Osteoblast (primary cell): ENCODE results near the gene ARSD. TPM values are rescaled to one million over a fixed set of nuclear protein-coding genes. Genes with fewer than 3 reads are reported as not detected.
"Not testable (repeated sequence)": the region's sequence is repeated elsewhere in the genome, so short reads cannot be mapped to it uniquely, and the experiment has no call there.

ENCODE experiments used
- DNase-seq: peaks from one replicate; pipeline ENCODE4 v3.0.0; 2011; ENCODE audit warnings: low spot score, mixed read lengths; ENCODE audit not compliant: insufficient read length; ENCODE audit errors: missing footprints
- H2AFZ ChIP-seq: 2 replicates; pipeline ENCODE4 v1.6.0; 2011; ENCODE audit warnings: mild to moderate bottlenecking, low read length
- H3K27ac ChIP-seq: 2 replicates; pipeline ENCODE4 v1.5.1; 2011; ENCODE audit warnings: mild to moderate bottlenecking, low read depth, low read length, moderate library complexity
- H3K27me3 ChIP-seq: 2 replicates; pipeline ENCODE4 v1.6.0; 2012; ENCODE audit warnings: mild to moderate bottlenecking, control low read depth, inconsistent platforms, low read length, moderate library complexity; ENCODE audit not compliant: insufficient read depth
- H3K36me3 ChIP-seq: 2 replicates; pipeline ENCODE4 v1.5.1; 2011; ENCODE audit warnings: mild to moderate bottlenecking, low read length, control low read depth, moderate library complexity; ENCODE audit not compliant: insufficient read depth
- H3K4me1 ChIP-seq: 2 replicates; pipeline ENCODE4 v1.5.1; 2011; ENCODE audit warnings: mild to moderate bottlenecking, low read length, control low read depth, moderate library complexity; ENCODE audit not compliant: insufficient read depth
- H3K4me2 ChIP-seq: 2 replicates; pipeline ENCODE4 v1.6.0; 2011; ENCODE audit warnings: mild to moderate bottlenecking, low read length; ENCODE audit not compliant: insufficient read depth
- H3K4me3 ChIP-seq: fragments of 200-600 bp; sonication (generic); 3 replicates; pipeline ENCODE4 v1.5.1; 2012; ENCODE audit warnings: mild to moderate bottlenecking, low read length, inconsistent platforms; ENCODE audit not compliant: insufficient read depth
- H3K79me2 ChIP-seq: 2 replicates; pipeline ENCODE4 v1.6.0; 2012; ENCODE audit warnings: mild to moderate bottlenecking, low read length, control low read depth, inconsistent platforms; ENCODE audit not compliant: insufficient read depth
- H3K9me3 ChIP-seq: 2 replicates; pipeline ENCODE4 v1.5.1; 2011; ENCODE audit warnings: low read depth, low read length, control low read depth
- H4K20me1 ChIP-seq: 2 replicates; pipeline ENCODE4 v1.6.0; 2012; ENCODE audit warnings: mild to moderate bottlenecking, low read length, control low read depth; ENCODE audit not compliant: insufficient read depth
- total RNA-seq: library from RNA; depleted of rRNA; stranded (reverse); fragments of >200 nt; gene quantifications from 2 replicates; pipeline ENCODE4 v1.2.3, GENCODE V29; 2012
- TF ChIP-seq, protein P1 (sequence below): IDR thresholded peaks from 2 replicates; pipeline ENCODE4 v1.5.1; 2011; ENCODE audit warnings: mild to moderate bottlenecking, low read depth, low read length, moderate library complexity; ENCODE audit errors: extremely low read depth

ARSD gene
- 20.6 and 23.3 TPM in 2 replicates for total RNA-seq

GRCh38 chrX:2928583-2929434, at the start of gene ARSD:
Gene ARSD (minus strand): TSS chrX:2929339. CDS start chrX:2929275, 64 bp downstream.
- no peaks in the 10 kb centered on the region for H3K79me2 ChIP-seq
- no peaks in the 10 kb centered on the region for H3K36me3 ChIP-seq
- TF ChIP-seq, protein P1, sequence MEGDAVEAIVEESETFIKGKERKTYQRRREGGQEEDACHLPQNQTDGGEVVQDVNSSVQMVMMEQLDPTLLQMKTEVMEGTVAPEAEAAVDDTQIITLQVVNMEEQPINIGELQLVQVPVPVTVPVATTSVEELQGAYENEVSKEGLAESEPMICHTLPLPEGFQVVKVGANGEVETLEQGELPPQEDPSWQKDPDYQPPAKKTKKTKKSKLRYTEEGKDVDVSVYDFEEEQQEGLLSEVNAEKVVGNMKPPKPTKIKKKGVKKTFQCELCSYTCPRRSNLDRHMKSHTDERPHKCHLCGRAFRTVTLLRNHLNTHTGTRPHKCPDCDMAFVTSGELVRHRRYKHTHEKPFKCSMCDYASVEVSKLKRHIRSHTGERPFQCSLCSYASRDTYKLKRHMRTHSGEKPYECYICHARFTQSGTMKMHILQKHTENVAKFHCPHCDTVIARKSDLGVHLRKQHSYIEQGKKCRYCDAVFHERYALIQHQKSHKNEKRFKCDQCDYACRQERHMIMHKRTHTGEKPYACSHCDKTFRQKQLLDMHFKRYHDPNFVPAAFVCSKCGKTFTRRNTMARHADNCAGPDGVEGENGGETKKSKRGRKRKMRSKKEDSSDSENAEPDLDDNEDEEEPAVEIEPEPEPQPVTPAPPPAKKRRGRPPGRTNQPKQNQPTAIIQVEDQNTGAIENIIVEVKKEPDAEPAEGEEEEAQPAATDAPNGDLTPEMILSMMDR = no peak
- H3K9me3 ChIP-seq = no peaks in the 10 kb centered on the region
- H3K4me1 ChIP-seq = no peaks in the 10 kb centered on the region
- no peaks in the 10 kb centered on the region for H4K20me1 ChIP-seq
- peak; percentile 96 for DNase-seq
- peak within 1 kb of the TSS; percentile 80 for H2AFZ ChIP-seq
- peak within 1 kb of the TSS; percentile 77 for H3K4me3 ChIP-seq
- H3K27ac ChIP-seq = no peak within 1 kb of the TSS
- no peaks in the 10 kb centered on the region for H3K27me3 ChIP-seq
- peak within 1 kb of the TSS; percentile 79 for H3K4me2 ChIP-seq

GRCh38 chrX:2978639-2979038, 49.5 kb upstream of the ARSD start:
- not testable (repeated sequence) for H4K20me1 ChIP-seq, H3K27me3 ChIP-seq, H2AFZ ChIP-seq, H3K79me2 ChIP-seq, H3K27ac ChIP-seq, H3K9me3 ChIP-seq, H3K4me2 ChIP-seq, H3K4me1 ChIP-seq, H3K4me3 ChIP-seq, H3K36me3 ChIP-seq, DNase-seq

DNA sequence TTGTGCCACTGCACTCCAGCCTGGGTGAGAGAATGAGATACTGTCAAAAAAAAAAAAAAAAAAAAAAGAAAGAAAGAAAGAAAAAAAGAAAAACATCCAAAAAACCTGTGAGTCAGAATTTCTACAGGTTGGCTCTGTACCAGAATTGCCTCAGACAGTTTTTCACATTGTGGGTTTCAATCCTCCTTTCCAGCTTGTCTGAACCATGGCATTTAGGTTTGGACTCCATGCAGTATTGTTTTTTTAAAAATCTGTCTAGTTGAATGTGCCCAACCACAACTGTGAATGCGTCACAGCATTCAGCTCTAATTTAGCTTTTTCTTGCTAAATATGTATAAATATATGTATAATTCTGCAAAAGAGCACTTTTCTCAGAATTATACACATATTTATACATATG, 45.8 kb upstream of the ARSD start:
- no peak for DNase-seq
- Histone ChIP-seq H3K36me3 (no peaks in the 10 kb centered on the region), H3K9me3 (no peaks in the 10 kb centered on the region), H2AFZ (no peak overlapping the region), H3K4me2 (no peak overlapping the region), H3K4me3 (no peak overlapping the region), H3K79me2 (no peaks in the 10 kb centered on the region), H4K20me1 (no peaks in the 10 kb centered on the region), H3K4me1 (no peaks in the 10 kb centered on the region), H3K27ac (no peak overlapping the region), H3K27me3 (peaks cover 2% of the 10 kb centered on the region)
- TF ChIP-seq, protein P1 = no peak

DNA sequence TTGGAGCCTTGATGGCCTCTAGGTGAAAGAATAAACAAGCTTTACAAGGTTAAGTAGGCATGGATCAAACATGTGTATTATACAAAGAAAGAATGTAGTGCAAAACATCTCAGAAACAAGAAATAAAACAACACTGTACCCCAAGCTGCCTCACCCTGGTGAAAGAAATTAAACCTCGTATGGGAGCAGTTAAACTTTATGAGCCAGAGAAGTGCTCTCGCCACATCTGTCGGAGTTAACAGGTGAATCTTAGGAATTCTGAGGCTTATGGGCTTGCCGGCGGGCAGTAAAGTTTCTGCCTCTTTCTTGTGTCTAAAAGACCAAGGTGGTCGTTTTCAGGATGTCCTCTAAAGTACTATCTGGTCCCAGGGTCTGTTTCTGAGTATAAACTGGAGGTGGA, 43.3 kb upstream of the ARSD start:
- H3K9me3 ChIP-seq = no peaks in the 10 kb centered on the region
- no peak for DNase-seq
- no peak overlapping the region for H3K27ac ChIP-seq
- no peaks in the 10 kb centered on the region for H4K20me1 ChIP-seq
- H3K4me3 ChIP-seq = no peak overlapping the region
- no peaks in the 10 kb centered on the region for H3K79me2 ChIP-seq
- H3K4me1 ChIP-seq = peaks cover 5% of the 10 kb centered on the region
- H3K4me2 ChIP-seq = no peak overlapping the region
- H3K27me3 ChIP-seq = peaks cover 2% of the 10 kb centered on the region
- TF ChIP-seq, protein P1 = no peak
- no peak overlapping the region for H2AFZ ChIP-seq
- no peaks in the 10 kb centered on the region for H3K36me3 ChIP-seq
